Suprapubic skin (tissue), 4 donors: ENCODE measurements around the gene PYGB.

ENCODE experiments used
- EP300 ChIP-seq: sonication (generic); formaldehyde crosslinking; IDR thresholded peaks from one replicate; pipeline ENCODE4 v1.6.1; 2017; ENCODE audit warnings: antibody characterized with exemption
- POLR2A ChIP-seq, 2 donors: fragments of 450-650 bp; IDR thresholded peaks; one replicate each; pipeline ENCODE4 v1.6.1; 2017; ENCODE audit warnings: antibody characterized with exemption in 2 of 2, mild to moderate bottlenecking in 2 of 2, moderate library complexity in 2 of 2
- POLR2AphosphoS5 ChIP-seq, 3 donors: sonication (generic); formaldehyde crosslinking; IDR thresholded peaks; one replicate each; pipeline ENCODE4 v1.6.1; 2017; ENCODE audit warnings: antibody characterized with exemption in 3 of 3
- TF ChIP-seq, protein P1 (sequence below), 2 donors: fragments of 200-600 bp in 1 of 2; fragments of 450-650 bp in 1 of 2; sonication (generic) in 1 of 2; IDR thresholded peaks; one replicate each; pipeline ENCODE4 v1.5.1; 2016 to 2019; ENCODE audit warnings: antibody characterized with exemption in 2 of 2, mild to moderate bottlenecking in 1 of 2, moderate library complexity in 1 of 2

DNA sequence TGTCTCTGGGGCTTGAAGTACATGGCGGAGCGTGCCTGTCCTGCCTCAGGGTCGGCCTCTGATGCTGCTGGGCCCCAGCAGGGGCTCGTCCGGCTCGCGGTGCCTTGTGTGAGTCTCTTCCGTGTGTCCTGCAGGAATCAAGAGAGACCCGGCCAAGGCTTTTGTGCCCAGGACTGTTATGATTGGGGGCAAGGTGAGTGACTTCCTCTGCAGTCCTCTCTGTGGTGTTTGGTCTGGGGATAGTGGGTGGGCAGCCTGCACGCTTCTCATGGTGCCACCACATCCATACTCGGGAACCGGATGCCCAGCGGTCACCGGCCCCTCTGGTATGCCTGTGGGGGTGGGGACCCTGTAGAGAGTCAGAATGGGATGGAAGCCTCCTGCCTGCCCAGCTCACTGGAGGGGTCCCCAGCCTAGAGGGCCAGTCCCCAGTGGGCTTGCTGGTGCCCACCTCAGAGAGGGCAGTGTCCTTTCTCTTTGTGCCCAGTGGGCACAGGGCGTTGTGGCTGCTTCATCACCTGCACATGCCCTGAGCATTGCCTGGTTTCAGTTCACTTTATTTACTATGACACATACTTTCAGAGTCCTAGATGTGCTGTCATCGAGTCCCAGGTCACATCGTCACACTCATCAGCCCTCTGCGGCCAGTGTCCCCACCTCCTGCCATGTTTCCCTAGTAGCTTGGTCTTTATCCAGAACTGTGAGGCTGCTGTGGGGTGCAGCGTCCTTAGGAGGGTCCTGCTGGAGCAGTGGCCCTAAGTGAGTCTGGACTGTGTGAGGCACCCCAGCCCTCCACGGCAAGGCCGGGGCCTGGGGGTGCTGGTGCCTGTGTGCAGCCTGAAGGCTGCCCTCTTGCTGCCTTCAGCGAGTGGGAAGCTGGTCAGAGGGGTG, 40.7 kb downstream of the PYGB start:
- TF ChIP-seq POLR2A (IDR thresholded peaks at IDR 0.05) (no peak), POLR2AphosphoS5 (IDR thresholded peaks at IDR 0.05) (no peak), EP300 (no peak)
- TF ChIP-seq, protein P1, sequence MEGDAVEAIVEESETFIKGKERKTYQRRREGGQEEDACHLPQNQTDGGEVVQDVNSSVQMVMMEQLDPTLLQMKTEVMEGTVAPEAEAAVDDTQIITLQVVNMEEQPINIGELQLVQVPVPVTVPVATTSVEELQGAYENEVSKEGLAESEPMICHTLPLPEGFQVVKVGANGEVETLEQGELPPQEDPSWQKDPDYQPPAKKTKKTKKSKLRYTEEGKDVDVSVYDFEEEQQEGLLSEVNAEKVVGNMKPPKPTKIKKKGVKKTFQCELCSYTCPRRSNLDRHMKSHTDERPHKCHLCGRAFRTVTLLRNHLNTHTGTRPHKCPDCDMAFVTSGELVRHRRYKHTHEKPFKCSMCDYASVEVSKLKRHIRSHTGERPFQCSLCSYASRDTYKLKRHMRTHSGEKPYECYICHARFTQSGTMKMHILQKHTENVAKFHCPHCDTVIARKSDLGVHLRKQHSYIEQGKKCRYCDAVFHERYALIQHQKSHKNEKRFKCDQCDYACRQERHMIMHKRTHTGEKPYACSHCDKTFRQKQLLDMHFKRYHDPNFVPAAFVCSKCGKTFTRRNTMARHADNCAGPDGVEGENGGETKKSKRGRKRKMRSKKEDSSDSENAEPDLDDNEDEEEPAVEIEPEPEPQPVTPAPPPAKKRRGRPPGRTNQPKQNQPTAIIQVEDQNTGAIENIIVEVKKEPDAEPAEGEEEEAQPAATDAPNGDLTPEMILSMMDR (IDR thresholded peaks at IDR 0.05): no peak
